Peyer's patch (tissue), 4 donors: ENCODE measurements around the gene MICALL1. TPM values are rescaled to one million over a fixed set of nuclear protein-coding genes. Genes with fewer than 3 reads are reported as not detected.
A peak's percentile ranks its signal among the peaks of the same experiment; 100 is the strongest.

Experiments used
- DNase-seq, 3 donors: peaks; one replicate each; pipeline ENCODE4 v3.0.0-alpha.2; 2017 to 2019
- H3K27ac ChIP-seq, 4 donors: fragments of 200-600 bp; sonication (generic); one replicate each; pipeline ENCODE4 v1.5.1; 2016 to 2019
- H3K27me3 ChIP-seq, 2 donors: fragments of 200-600 bp; sonication (generic); one replicate each; pipeline ENCODE4 v1.5.1; 2019
- H3K36me3 ChIP-seq, 3 donors: fragments of 200-600 bp; sonication (generic); one replicate each; pipeline ENCODE4 v1.5.1; 2016 to 2019
- H3K4me1 ChIP-seq, 4 donors: fragments of 200-600 bp; sonication (generic); one replicate each; pipeline ENCODE4 v1.5.1; 2016 to 2019
- H3K4me3 ChIP-seq, 4 donors: fragments of 200-600 bp; sonication (generic); 1 replicate in 3 of 4; 2 replicates in 1 of 4; pipeline ENCODE4 v1.5.1; 2016 to 2019; ENCODE audit warnings: mild to moderate bottlenecking in 1 of 4
- H3K9me3 ChIP-seq, 4 donors: fragments of 200-600 bp; sonication (generic); one replicate each; pipeline ENCODE4 v1.5.1; 2016 to 2019; ENCODE audit warnings: mild to moderate bottlenecking in 1 of 4
- CTCF ChIP-seq, 6 experiments: fragments of 450-650 bp in 4 of 6; fragments of 200-600 bp in 2 of 6; sonication (generic) in 1 of 6; IDR thresholded peaks; one replicate each; pipeline ENCODE4 v1.5.1; 2017 to 2019; ENCODE audit warnings: antibody characterized with exemption in 6 of 6, mild to moderate bottlenecking in 3 of 6, moderate library complexity in 1 of 6
- POLR2A ChIP-seq, 2 donors: fragments of 450-650 bp; IDR thresholded peaks; one replicate each; pipeline ENCODE4 v1.5.1; 2017; ENCODE audit warnings: antibody characterized with exemption in 2 of 2, mild to moderate bottlenecking in 2 of 2, moderate library complexity in 2 of 2
- total RNA-seq, 4 donors: library from RNA; depleted of rRNA; stranded (reverse); fragments of >200 nt; gene quantifications; one replicate each; pipeline ENCODE4 v1.1.0, GENCODE V29; 2016

The MICALL1 gene
- total RNA-seq, 4 donors from 2014 or later = 24.5 to 49.0 (median 31.8) TPM

- H3K27ac ChIP-seq = no peak overlapping the region
- TF ChIP-seq CTCF (IDR thresholded peaks at IDR 0.05) (no peak), POLR2A (IDR thresholded peaks at IDR 0.05) (no peak)
- no peaks in the 10 kb centered on the region for H3K27me3 ChIP-seq
- DNase-seq = no peak
- no peaks in the 10 kb centered on the region for H3K9me3 ChIP-seq
- no peak overlapping the region for H3K4me3 ChIP-seq
- H3K4me1 ChIP-seq = no peaks in the 10 kb centered on the region
- H3K36me3 ChIP-seq = peaks cover 0 to 82% (median 0%) of the 10 kb centered on the region in 3 donors
Observed at GRCh38 chr22:37927637-37927936, 21.5 kb downstream of the MICALL1 start.

GRCh38 chr22:37929390-37929789, 23.3 kb downstream of the MICALL1 start:
- Histone ChIP-seq H3K27me3 (no peaks in the 10 kb centered on the region), H3K9me3 (no peaks in the 10 kb centered on the region), H3K27ac (no peak overlapping the region), H3K4me1 (peaks cover 0 to 16% (median 4%) of the 10 kb centered on the region in 4 donors), H3K4me3 (no peak overlapping the region), H3K36me3 (peaks cover 0 to 78% (median 0%) of the 10 kb centered on the region in 3 donors)
- TF ChIP-seq CTCF (IDR thresholded peaks at IDR 0.05) (no peak), POLR2A (IDR thresholded peaks at IDR 0.05) (no peak)
- no peak for DNase-seq

- no peaks in the 10 kb centered on the region for H3K9me3 ChIP-seq
- DNase-seq = no peak
- no peaks in the 10 kb centered on the region for H3K27me3 ChIP-seq
- no peak overlapping the region for H3K27ac ChIP-seq
- no peak overlapping the region for H3K4me3 ChIP-seq
- H3K36me3 ChIP-seq = peaks cover 0 to 71% (median 0%) of the 10 kb centered on the region in 3 donors
- TF ChIP-seq POLR2A (IDR thresholded peaks at IDR 0.05) (no peak), CTCF (IDR thresholded peaks at IDR 0.05) (peak in 3 of 6 experiments; percentile 4 to 18 (median 14))
- H3K4me1 ChIP-seq = peaks cover 0 to 16% (median 4%) of the 10 kb centered on the region in 4 donors
Observed at GRCh38 chr22:37930270-37930951, 24.3 kb downstream of the MICALL1 start.

GRCh38 chr22:37930952-37931440, 24.9 kb downstream of the MICALL1 start:
- DNase-seq = no peak
- Histone ChIP-seq H3K27ac (no peak overlapping the region), H3K27me3 (no peaks in the 10 kb centered on the region), H3K36me3 (peaks cover 0 to 65% (median 0%) of the 10 kb centered on the region in 3 donors), H3K9me3 (no peaks in the 10 kb centered on the region), H3K4me1 (peaks cover 0 to 16% (median 4%) of the 10 kb centered on the region in 4 donors), H3K4me3 (no peak overlapping the region)
- no peak for TF ChIP-seq CTCF (IDR thresholded peaks at IDR 0.05)
- TF ChIP-seq POLR2A (IDR thresholded peaks at IDR 0.05) = no peak

- Histone ChIP-seq H3K36me3 (peaks cover 0 to 60% (median 0%) of the 10 kb centered on the region in 3 donors), H3K27me3 (no peaks in the 10 kb centered on the region), H3K27ac (no peak overlapping the region), H3K9me3 (no peaks in the 10 kb centered on the region), H3K4me1 (peaks cover 0 to 16% (median 4%) of the 10 kb centered on the region in 4 donors), H3K4me3 (no peak overlapping the region)
- DNase-seq = no peak
- TF ChIP-seq POLR2A (IDR thresholded peaks at IDR 0.05) (no peak), CTCF (IDR thresholded peaks at IDR 0.05) (no peak)
Observed at GRCh38 chr22:37931893-37932389, 25.8 kb downstream of the MICALL1 start.
